Kidney epithelial cell (primary cell): Measurements from ENCODE around the gene HAAO. TPM values are rescaled to one million over a fixed set of nuclear protein-coding genes. Genes with fewer than 3 reads are reported as not detected.

Experiments
- DNase-seq: peaks from one replicate; pipeline ENCODE4 v3.0.0-alpha.2; 2010; ENCODE audit warnings: low read depth
- H3K27me3 ChIP-seq: 2 replicates; pipeline ENCODE4 v1.6.0; 2011; ENCODE audit warnings: low read length; ENCODE audit not compliant: control insufficient read depth, insufficient read depth
- H3K36me3 ChIP-seq: 2 replicates; pipeline ENCODE4 v1.5.1; 2011; ENCODE audit warnings: low read length; ENCODE audit not compliant: control insufficient read depth, insufficient read depth
- H3K4me3 ChIP-seq: 2 replicates; pipeline ENCODE4 v1.5.1; 2011; ENCODE audit warnings: low read depth, mild to moderate bottlenecking, control low read depth, low read length
- CTCF ChIP-seq: IDR thresholded peaks from 2 replicates; pipeline ENCODE4 v1.5.1; 2011; ENCODE audit warnings: mild to moderate bottlenecking, moderate library complexity, low read length, control low read depth, inconsistent platforms; ENCODE audit not compliant: insufficient read depth, poor library complexity, severe bottlenecking
- total RNA-seq: library from RNA; depleted of rRNA; stranded (reverse); fragments of >200 nt; gene quantifications from 2 replicates; pipeline ENCODE4 v1.2.3, GENCODE V29; 2015

The HAAO gene
- 1.5 and 2.8 TPM in 2 replicates for total RNA-seq

- no peak for DNase-seq
- H3K27me3 ChIP-seq = peaks cover 14% of the 10 kb centered on the region
- TF ChIP-seq CTCF = no peak
- no peaks in the 10 kb centered on the region for H3K36me3 ChIP-seq
- peak within 1 kb of the TSS; percentile 43 for H3K4me3 ChIP-seq
Measured at GRCh38 chr2:42792583-42793333, at the start of gene HAAO. HAAO (minus strand) TSS chr2:42792583; CDS start chr2:42792536, 47 bp downstream.

- no peak for TF ChIP-seq CTCF
- Histone ChIP-seq H3K4me3 (no peak overlapping the region), H3K27me3 (no peaks in the 10 kb centered on the region), H3K36me3 (no peaks in the 10 kb centered on the region)
- no peak for DNase-seq
Measured at GRCh38 chr2:42841344-42841743, 49.0 kb upstream of the HAAO start.

GRCh38 chr2:42840760-42841159 lies 48.4 kb upstream of the HAAO start:
- H3K27me3 ChIP-seq = no peaks in the 10 kb centered on the region
- no peak for DNase-seq
- H3K36me3 ChIP-seq = no peaks in the 10 kb centered on the region
- H3K4me3 ChIP-seq = no peak overlapping the region
- no peak for TF ChIP-seq CTCF

GRCh38 chr2:42839809-42840501 lies 47.6 kb upstream of the HAAO start:
- no peak for TF ChIP-seq CTCF
- no peak overlapping the region for H3K4me3 ChIP-seq
- DNase-seq = no peak
- no peaks in the 10 kb centered on the region for H3K27me3 ChIP-seq
- H3K36me3 ChIP-seq = no peaks in the 10 kb centered on the region

GRCh38 chr2:42838133-42838532 lies 45.8 kb upstream of the HAAO start:
- Histone ChIP-seq H3K36me3 (no peaks in the 10 kb centered on the region), H3K4me3 (no peak overlapping the region), H3K27me3 (no peaks in the 10 kb centered on the region)
- TF ChIP-seq CTCF = no peak
- DNase-seq = no peak
